GM10248 (cell line): ENCODE data around the gene ADK.

Experiments used
- CTCF ChIA-PET: fragments of 300-600 bp; sonication (Branson Sonifier 250); formaldehyde crosslinking; extraction: SDS; loops from one replicate; lab custom pipeline; 2021; ENCODE audit warnings: antibody characterized with exemption; lab: Yijun Ruan, JAX
- POLR2A ChIA-PET: fragments of 350-650 bp; sonication (Branson Sonifier 250); formaldehyde crosslinking; extraction: SDS; loops from one replicate; lab custom pipeline; 2020; ENCODE audit warnings: antibody characterized with exemption; lab: Yijun Ruan, JAX
- DNase-seq: peaks from one replicate; pipeline ENCODE4 v3.0.0; 2012; ENCODE audit errors: extremely low spot score
- TF ChIP-seq, protein P1 (sequence below): IDR thresholded peaks from 2 replicates; pipeline ENCODE4 v1.5.1; 2012; ENCODE audit warnings: mild to moderate bottlenecking, low read depth; ENCODE audit errors: extremely low read depth, missing control alignments, control extremely low read depth

ADK gene

DNA sequence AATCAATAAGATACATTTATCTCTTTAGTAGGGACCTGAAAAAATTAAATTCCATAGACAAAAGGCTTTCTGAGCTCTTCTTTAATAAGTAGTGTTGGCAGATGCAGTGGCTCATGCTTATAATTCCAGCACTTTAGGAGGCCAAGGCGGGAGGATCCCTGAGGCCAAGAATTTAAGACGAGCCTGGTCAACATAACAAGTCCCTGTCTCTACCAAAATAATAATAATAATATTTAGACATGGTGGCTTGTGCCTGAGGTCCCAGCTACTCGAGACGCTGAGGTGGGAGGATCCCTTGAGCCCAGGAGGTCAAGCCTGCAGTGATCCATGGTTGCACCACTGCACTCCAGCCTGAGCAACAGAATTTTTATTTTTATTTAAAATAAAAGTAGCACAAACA is 280.8 kb downstream of the ADK start:
- ChIA-PET CTCF (interaction anchor here (0.9 to 3.3 kb wide), 3 partner anchors 12 to 16 kb away, joined by 3 to 16 read pairs (median 8); no protein-coding TSS in a partner anchor), POLR2A (no interaction called here)
- TF ChIP-seq, protein P1, sequence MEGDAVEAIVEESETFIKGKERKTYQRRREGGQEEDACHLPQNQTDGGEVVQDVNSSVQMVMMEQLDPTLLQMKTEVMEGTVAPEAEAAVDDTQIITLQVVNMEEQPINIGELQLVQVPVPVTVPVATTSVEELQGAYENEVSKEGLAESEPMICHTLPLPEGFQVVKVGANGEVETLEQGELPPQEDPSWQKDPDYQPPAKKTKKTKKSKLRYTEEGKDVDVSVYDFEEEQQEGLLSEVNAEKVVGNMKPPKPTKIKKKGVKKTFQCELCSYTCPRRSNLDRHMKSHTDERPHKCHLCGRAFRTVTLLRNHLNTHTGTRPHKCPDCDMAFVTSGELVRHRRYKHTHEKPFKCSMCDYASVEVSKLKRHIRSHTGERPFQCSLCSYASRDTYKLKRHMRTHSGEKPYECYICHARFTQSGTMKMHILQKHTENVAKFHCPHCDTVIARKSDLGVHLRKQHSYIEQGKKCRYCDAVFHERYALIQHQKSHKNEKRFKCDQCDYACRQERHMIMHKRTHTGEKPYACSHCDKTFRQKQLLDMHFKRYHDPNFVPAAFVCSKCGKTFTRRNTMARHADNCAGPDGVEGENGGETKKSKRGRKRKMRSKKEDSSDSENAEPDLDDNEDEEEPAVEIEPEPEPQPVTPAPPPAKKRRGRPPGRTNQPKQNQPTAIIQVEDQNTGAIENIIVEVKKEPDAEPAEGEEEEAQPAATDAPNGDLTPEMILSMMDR, result no peak
- DNase-seq, result no peak

DNA sequence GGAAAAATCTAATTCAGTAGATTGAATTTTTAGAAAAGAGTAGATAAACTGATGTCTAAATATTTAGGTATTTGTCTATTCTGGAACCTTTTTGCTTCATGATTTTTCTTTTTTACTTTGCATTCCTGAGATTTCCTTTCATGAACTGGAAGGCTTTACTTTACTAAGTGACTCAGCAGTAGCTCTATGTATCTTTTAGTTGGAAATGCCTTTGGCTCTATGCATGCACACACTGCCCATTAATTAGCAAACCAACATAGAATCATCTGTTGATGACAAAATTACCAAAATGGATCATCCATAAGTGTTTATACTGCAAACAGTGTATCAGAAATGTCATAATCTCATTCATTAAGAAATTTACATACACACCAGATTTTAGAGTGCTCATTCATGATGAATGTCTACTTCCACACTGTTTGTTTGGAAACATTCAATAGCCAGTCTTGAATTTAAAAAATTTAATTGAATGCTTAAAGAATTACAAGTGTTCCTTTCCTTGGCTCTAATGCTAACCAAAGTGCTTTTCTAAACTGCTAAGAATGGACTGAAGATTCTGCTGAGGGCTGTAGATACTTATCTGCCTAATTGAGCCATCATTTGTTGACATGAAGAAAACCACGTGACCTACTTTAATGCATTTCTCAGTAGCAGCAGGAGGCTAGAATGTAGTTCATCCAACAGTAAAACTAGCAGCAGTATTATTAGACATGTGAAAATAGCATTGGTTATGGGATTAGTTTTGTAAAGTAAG is 282.0 kb downstream of the ADK start:
- CTCF ChIA-PET, result no interaction called here
- TF ChIP-seq, protein P1, result no peak
- POLR2A ChIA-PET, result no interaction called here
- no peak for DNase-seq

DNA sequence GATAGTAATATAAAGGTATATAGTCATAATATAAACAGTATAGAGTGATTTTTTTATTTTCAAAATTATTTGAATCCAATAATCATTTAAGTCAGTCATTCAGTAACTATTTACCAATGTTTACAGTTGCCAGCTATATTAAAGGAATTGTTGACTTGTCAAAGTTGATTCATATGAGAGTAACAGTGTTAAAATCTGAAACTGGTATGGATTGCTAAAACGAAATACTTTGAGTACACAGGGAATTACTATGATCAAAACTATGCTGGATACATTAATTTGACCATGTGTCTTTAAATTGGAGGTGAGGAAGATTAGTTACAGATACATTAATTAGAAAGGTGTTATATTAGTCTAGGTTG is 282.6 kb downstream of the ADK start:
- TF ChIP-seq, protein P1, result no peak
- no peak for DNase-seq
- ChIA-PET POLR2A (no interaction called here), CTCF (no interaction called here)

DNA sequence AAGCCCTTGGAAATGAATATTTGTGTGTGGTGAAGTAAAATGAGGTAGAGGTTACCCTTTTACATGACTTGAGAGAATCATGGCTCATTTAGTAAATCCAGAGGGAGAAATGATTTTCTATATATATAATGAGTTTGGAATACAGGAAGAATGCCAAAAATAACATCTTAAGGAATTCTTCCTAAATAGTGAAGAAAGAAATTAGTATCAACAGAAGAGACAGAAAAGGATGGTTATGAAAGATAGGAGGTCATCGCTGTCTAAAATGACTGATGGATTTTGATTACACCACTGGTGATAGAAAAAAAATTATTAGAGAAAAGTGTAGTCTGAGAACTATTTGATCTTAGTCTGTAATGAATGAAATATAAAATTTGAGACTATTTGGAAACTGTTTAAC is 283.0 kb downstream of the ADK start:
- POLR2A ChIA-PET, result no interaction called here
- TF ChIP-seq, protein P1, result no peak
- CTCF ChIA-PET, result no interaction called here
- DNase-seq, result no peak

DNA sequence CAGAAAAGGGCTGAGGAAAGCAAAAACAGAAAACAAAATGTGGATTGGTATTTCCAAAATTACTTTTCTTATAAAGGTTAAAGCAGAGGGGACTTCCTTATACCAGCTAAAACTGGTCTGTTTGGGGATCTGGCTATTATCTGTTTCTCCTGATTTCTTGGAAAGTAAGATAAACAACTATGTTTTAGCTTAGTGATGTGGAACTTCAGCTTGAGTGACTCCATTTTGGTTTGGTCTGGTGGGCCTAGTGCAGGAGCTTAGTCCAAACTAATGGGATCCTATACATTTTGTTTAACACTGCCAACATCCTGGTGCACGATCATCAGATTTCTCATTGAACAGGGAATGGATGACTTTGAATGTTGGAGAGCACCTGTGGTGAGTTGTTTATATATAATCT is 283.5 kb downstream of the ADK start:
- CTCF ChIA-PET, result interaction anchor here (1.2 kb wide), 1 partner anchor 13 kb away, joined by 3 read pairs; no protein-coding TSS in a partner anchor
- POLR2A ChIA-PET, result no interaction called here
- TF ChIP-seq, protein P1, result no peak

DNA sequence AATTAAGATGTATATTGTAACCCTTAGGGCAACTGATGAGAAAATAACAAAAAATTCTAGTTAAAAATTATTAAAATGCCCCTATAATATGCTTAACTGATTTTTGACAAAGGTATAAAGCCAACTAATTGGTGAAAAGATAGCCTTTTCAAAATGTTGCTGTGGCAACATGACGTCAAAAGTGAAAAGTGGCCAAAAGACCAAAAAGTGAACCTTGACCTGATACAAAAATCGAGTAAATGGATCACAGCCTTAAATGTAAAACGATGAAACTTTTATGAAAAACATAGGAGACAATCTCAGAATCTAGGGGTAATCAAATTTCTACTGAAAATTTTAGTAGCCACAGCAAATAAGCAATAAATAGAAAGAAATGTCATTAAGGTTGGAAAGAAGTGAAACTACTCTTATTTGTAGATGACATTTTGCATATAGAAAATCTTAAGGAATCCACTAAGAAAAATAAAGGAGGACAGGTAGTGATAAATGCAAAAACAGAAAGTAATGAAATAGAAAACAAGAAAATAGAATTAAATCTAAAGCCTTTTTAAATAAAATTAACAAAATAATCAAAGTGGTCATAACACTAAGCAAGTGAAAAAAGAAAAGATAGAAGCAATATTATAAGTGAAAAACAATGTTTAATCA is 285.6 kb downstream of the ADK start:
- ChIA-PET POLR2A (no interaction called here), CTCF (no interaction called here)
- no peak for DNase-seq
- TF ChIP-seq, protein P1, result no peak

More for the DNA sequence above, 283.5 kb downstream of the ADK start:
- no peak for DNase-seq
